WTC11 (cell line): ENCODE data around the gene GOLGA7B. TPM values are rescaled to one million over a fixed set of nuclear protein-coding genes. Genes with fewer than 3 reads are reported as not detected.

ENCODE experiments used
- ATAC-seq: fragments of 200-7000 bp; cut with Tn5 transposase; 2 replicates; pipeline ENCODE4 v1.10.0; 2021; ENCODE audit warnings: mild to moderate bottlenecking, moderate library complexity
- CTCF ChIA-PET: fragments of 300-600 bp; sonication (Branson Sonifier 250); formaldehyde crosslinking; loops from one replicate; lab custom pipeline; 2021; ENCODE audit warnings: antibody characterized with exemption; lab: Charles Lee
- POLR2A ChIA-PET: fragments of 350-600 bp; sonication (Branson Sonifier 250); formaldehyde crosslinking; loops from one replicate; lab custom pipeline; 2021; ENCODE audit warnings: antibody characterized with exemption; lab: Charles Lee
- DNase-seq: peaks from one replicate; pipeline ENCODE4 v3.0.0; 2021; ENCODE audit warnings: low spot score
- H3K27ac Mint-ChIP-seq: 2 replicates; pipeline ENCODE4 v1.8.0; 2021; ENCODE audit warnings: mixed read lengths
- H3K27me3 Mint-ChIP-seq: 2 replicates; pipeline ENCODE4 v1.8.0; 2021; ENCODE audit warnings: low read depth, mild to moderate bottlenecking, moderate library complexity, mixed read lengths
- H3K36me3 Mint-ChIP-seq: 2 replicates; pipeline ENCODE4 v1.8.0; 2021; ENCODE audit warnings: mixed read lengths
- H3K4me1 Mint-ChIP-seq: 2 replicates; pipeline ENCODE4 v1.8.0; 2022; ENCODE audit warnings: mixed read lengths
- H3K4me3 Mint-ChIP-seq: 2 replicates; pipeline ENCODE4 v1.8.0; 2021; ENCODE audit warnings: mild to moderate bottlenecking, moderate library complexity, mixed read lengths
- H3K9me3 Mint-ChIP-seq: 2 replicates; pipeline ENCODE4 v1.8.0; 2021; ENCODE audit warnings: mixed read lengths
- ESRRA ChIP-seq: sonication (generic); formaldehyde crosslinking; IDR thresholded peaks from 2 replicates; pipeline ENCODE4 v1.8.1; 2022; ENCODE audit warnings: mild to moderate bottlenecking, missing genetic modification reagents, borderline replicate concordance
- ETV6 ChIP-seq: sonication (generic); formaldehyde crosslinking; IDR thresholded peaks from 2 replicates; pipeline ENCODE4 v1.8.1; 2022; ENCODE audit warnings: mild to moderate bottlenecking, missing genetic modification reagents
- FOXK1 ChIP-seq: sonication (generic); formaldehyde crosslinking; IDR thresholded peaks from 2 replicates; pipeline ENCODE4 v1.8.0; 2022; ENCODE audit warnings: mild to moderate bottlenecking, moderate library complexity, missing genetic modification reagents
- FOXP1 ChIP-seq: sonication (generic); formaldehyde crosslinking; IDR thresholded peaks from 2 replicates; pipeline ENCODE4 v1.8.0; 2022; ENCODE audit warnings: missing genetic modification reagents, mild to moderate bottlenecking, moderate library complexity, borderline replicate concordance
- GABPB1 ChIP-seq: sonication (generic); formaldehyde crosslinking; IDR thresholded peaks from 2 replicates; pipeline ENCODE4 v1.8.1; 2023; ENCODE audit warnings: mild to moderate bottlenecking, missing genetic modification reagents
- IRF2 ChIP-seq: sonication (generic); formaldehyde crosslinking; IDR thresholded peaks from 2 replicates; pipeline ENCODE4 v1.8.0; 2022; ENCODE audit warnings: low read depth, missing genetic modification reagents, borderline replicate concordance
- JAZF1 ChIP-seq: fragments of 250-450 bp; sonication (Bioruptor Pico); IDR thresholded peaks from 2 replicates; pipeline ENCODE4 v1.9.0; 2021; ENCODE audit warnings: moderate library complexity, mild to moderate bottlenecking, inconsistent platforms
- MXD4 ChIP-seq: fragments of 250-450 bp; sonication (Bioruptor Pico); IDR thresholded peaks from 2 replicates; pipeline ENCODE4 v1.8.0; 2021; ENCODE audit warnings: mild to moderate bottlenecking, moderate library complexity, borderline replicate concordance
- NFYB ChIP-seq: sonication (generic); formaldehyde crosslinking; conservative IDR thresholded peaks from 2 replicates; pipeline ENCODE4 v1.8.0; 2022; ENCODE audit warnings: low read depth, missing genetic modification reagents
- PRRX2 ChIP-seq: fragments of 250-450 bp; sonication (Bioruptor Pico); IDR thresholded peaks from 2 replicates; pipeline ENCODE4 v1.8.0; 2021; ENCODE audit warnings: mild to moderate bottlenecking
- RELA ChIP-seq: sonication (generic); formaldehyde crosslinking; IDR thresholded peaks from 2 replicates; pipeline ENCODE4 v1.8.1; 2022; ENCODE audit warnings: missing genetic modification reagents, mild to moderate bottlenecking, borderline replicate concordance
- SMAD4 ChIP-seq: sonication (generic); formaldehyde crosslinking; IDR thresholded peaks from 2 replicates; pipeline ENCODE4 v1.8.0; 2022; ENCODE audit warnings: mild to moderate bottlenecking, missing genetic modification reagents
- TCF7 ChIP-seq: sonication (generic); formaldehyde crosslinking; IDR thresholded peaks from 2 replicates; pipeline ENCODE4 v1.8.0; 2022; ENCODE audit warnings: mild to moderate bottlenecking, low read depth, missing genetic modification reagents, moderate library complexity
- TEAD1 ChIP-seq: sonication (generic); formaldehyde crosslinking; IDR thresholded peaks from 2 replicates; pipeline ENCODE4 v1.8.0; 2022; ENCODE audit warnings: mild to moderate bottlenecking, missing genetic modification reagents
- TP53 ChIP-seq: sonication (generic); formaldehyde crosslinking; IDR thresholded peaks from 2 replicates; pipeline ENCODE4 v1.8.1; 2023; ENCODE audit warnings: mild to moderate bottlenecking, missing genetic modification reagents
- ZNF232 ChIP-seq: sonication (generic); formaldehyde crosslinking; IDR thresholded peaks from 2 replicates; pipeline ENCODE4 v1.8.0; 2022; ENCODE audit warnings: mild to moderate bottlenecking, missing genetic modification reagents
- ZNF423 ChIP-seq: fragments of 250-450 bp; sonication (Bioruptor Pico); IDR thresholded peaks from 2 replicates; pipeline ENCODE4 v2.1.2; 2022; ENCODE audit warnings: mild to moderate bottlenecking, moderate library complexity
- total RNA-seq: library from RNA; stranded (reverse); gene quantifications from 3 replicates; pipeline ENCODE4 v1.2.3, GENCODE V29; 2021
- TF ChIP-seq, protein P1 (sequence below): fragments of 250-450 bp; sonication (Bioruptor Pico); IDR thresholded peaks from 2 replicates; pipeline ENCODE4 v1.8.0; 2021; ENCODE audit warnings: mild to moderate bottlenecking
- TF ChIP-seq, protein P2 (sequence below): sonication (generic); formaldehyde crosslinking; IDR thresholded peaks from 2 replicates; pipeline ENCODE4 v1.8.1; 2022; ENCODE audit warnings: low read depth, mild to moderate bottlenecking, moderate library complexity, missing genetic modification reagents, borderline replicate concordance
- TF ChIP-seq, protein P3 (sequence below): sonication (generic); formaldehyde crosslinking; conservative IDR thresholded peaks from 2 replicates; pipeline ENCODE4 v1.8.1; 2023; ENCODE audit warnings: mild to moderate bottlenecking, low read depth, missing genetic modification reagents, moderate library complexity
- TF ChIP-seq, protein P4 (sequence below): sonication (generic); formaldehyde crosslinking; IDR thresholded peaks from 2 replicates; pipeline ENCODE4 v1.8.1; 2022; ENCODE audit warnings: low read depth, missing genetic modification reagents, borderline replicate concordance
- TF ChIP-seq, protein P5 (sequence below): sonication (generic); formaldehyde crosslinking; IDR thresholded peaks from 2 replicates; pipeline ENCODE4 v1.8.0; 2022; ENCODE audit warnings: mild to moderate bottlenecking, missing genetic modification reagents
- TF ChIP-seq, protein P6 (sequence below): sonication (generic); formaldehyde crosslinking; conservative IDR thresholded peaks from 2 replicates; pipeline ENCODE4 v1.8.1; 2022; ENCODE audit warnings: mild to moderate bottlenecking, missing genetic modification reagents
- TF ChIP-seq, protein P7 (sequence below): sonication (generic); formaldehyde crosslinking; IDR thresholded peaks from 2 replicates; pipeline ENCODE4 v1.8.1; 2023; ENCODE audit warnings: mild to moderate bottlenecking, missing genetic modification reagents, moderate library complexity
- TF ChIP-seq, protein P8 (sequence below): fragments of 250-450 bp; sonication (Bioruptor Pico); IDR thresholded peaks from 2 replicates; pipeline ENCODE4 v1.9.0; 2021; ENCODE audit warnings: mild to moderate bottlenecking

Gene GOLGA7B
- total RNA-seq, 1 experiment from 2014 or later: 0.24 TPM

DNA sequence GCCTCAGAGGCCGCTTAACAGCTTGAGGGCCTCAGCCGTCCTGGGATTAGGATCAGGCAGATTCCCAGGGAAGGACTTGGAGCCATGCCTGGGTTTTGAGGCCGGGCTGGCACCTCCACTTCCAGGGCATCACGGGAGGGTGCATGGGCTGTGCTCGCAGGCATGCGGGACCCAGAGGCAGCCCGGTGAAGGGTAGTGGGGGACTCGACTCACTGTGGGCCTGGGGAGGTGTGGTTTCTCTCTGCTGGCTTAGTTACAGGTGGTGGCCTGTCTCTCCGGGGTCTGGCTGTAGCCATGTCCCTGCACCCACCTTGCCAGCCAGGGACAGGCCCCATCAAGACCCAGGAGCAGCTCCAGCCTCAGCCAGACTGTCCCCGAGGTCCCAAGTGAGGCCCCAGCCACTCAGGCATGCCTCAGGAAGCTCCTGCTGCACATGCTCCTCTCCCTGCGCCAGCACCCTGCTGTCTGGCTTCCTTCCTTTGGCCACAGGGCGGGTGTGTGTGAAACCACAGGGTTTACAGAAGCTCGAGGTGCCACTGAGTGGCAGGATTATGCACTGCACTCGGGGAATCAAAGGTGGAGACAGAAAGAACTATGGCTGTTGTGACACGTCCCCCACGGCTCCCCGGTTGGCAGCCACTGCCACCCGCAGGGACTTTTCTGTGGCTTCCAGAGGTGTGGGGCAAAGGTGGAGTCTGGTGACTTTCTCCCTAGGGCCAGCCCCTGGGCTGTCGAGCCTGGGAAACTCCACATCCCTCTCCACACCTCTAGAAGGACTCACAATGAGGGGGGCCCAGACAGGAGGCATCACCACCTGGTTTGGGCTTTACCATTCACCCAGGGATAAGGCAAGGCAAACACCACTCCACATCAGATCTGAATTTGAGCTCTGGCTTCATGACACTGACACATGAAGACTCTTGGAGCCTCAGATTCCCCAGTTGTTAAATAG is 19.7 kb downstream of the GOLGA7B start:
- Mint-ChIP-seq H3K27me3 (no peaks in the 10 kb centered on the region), H3K4me1 (peaks cover 28% of the 10 kb centered on the region), H3K9me3 (no peaks in the 10 kb centered on the region), H3K36me3 (no peaks in the 10 kb centered on the region), H3K4me3 (no peak overlapping the region), H3K27ac (no peak overlapping the region)
- ATAC-seq: peak; percentile 93
- peak; percentile 78 for DNase-seq
- CTCF ChIA-PET: interaction anchor here (0.6 to 4.3 kb wide), 32 partner anchors 8 to 440 kb away, joined by 3 to 57 read pairs (median 4); partner anchors contain the start of gene GOLGA7B
- POLR2A ChIA-PET: no interaction called here
- TF ChIP-seq FOXP1 (CRISPR knock-in tag): no peak
- TF ChIP-seq, protein P1, sequence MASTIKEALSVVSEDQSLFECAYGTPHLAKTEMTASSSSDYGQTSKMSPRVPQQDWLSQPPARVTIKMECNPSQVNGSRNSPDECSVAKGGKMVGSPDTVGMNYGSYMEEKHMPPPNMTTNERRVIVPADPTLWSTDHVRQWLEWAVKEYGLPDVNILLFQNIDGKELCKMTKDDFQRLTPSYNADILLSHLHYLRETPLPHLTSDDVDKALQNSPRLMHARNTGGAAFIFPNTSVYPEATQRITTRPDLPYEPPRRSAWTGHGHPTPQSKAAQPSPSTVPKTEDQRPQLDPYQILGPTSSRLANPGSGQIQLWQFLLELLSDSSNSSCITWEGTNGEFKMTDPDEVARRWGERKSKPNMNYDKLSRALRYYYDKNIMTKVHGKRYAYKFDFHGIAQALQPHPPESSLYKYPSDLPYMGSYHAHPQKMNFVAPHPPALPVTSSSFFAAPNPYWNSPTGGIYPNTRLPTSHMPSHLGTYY (CRISPR knock-in tag): no peak
- TF ChIP-seq, protein P2, sequence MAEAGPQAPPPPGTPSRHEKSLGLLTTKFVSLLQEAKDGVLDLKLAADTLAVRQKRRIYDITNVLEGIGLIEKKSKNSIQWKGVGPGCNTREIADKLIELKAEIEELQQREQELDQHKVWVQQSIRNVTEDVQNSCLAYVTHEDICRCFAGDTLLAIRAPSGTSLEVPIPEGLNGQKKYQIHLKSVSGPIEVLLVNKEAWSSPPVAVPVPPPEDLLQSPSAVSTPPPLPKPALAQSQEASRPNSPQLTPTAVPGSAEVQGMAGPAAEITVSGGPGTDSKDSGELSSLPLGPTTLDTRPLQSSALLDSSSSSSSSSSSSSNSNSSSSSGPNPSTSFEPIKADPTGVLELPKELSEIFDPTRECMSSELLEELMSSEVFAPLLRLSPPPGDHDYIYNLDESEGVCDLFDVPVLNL (CRISPR knock-in tag): no peak
- TF ChIP-seq, protein P3, sequence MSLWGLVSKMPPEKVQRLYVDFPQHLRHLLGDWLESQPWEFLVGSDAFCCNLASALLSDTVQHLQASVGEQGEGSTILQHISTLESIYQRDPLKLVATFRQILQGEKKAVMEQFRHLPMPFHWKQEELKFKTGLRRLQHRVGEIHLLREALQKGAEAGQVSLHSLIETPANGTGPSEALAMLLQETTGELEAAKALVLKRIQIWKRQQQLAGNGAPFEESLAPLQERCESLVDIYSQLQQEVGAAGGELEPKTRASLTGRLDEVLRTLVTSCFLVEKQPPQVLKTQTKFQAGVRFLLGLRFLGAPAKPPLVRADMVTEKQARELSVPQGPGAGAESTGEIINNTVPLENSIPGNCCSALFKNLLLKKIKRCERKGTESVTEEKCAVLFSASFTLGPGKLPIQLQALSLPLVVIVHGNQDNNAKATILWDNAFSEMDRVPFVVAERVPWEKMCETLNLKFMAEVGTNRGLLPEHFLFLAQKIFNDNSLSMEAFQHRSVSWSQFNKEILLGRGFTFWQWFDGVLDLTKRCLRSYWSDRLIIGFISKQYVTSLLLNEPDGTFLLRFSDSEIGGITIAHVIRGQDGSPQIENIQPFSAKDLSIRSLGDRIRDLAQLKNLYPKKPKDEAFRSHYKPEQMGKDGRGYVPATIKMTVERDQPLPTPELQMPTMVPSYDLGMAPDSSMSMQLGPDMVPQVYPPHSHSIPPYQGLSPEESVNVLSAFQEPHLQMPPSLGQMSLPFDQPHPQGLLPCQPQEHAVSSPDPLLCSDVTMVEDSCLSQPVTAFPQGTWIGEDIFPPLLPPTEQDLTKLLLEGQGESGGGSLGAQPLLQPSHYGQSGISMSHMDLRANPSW (CRISPR knock-in tag): no peak
- peak; percentile 39; the same call in 1 of the 2 replicates for TF ChIP-seq FOXK1
- TF ChIP-seq, protein P4, sequence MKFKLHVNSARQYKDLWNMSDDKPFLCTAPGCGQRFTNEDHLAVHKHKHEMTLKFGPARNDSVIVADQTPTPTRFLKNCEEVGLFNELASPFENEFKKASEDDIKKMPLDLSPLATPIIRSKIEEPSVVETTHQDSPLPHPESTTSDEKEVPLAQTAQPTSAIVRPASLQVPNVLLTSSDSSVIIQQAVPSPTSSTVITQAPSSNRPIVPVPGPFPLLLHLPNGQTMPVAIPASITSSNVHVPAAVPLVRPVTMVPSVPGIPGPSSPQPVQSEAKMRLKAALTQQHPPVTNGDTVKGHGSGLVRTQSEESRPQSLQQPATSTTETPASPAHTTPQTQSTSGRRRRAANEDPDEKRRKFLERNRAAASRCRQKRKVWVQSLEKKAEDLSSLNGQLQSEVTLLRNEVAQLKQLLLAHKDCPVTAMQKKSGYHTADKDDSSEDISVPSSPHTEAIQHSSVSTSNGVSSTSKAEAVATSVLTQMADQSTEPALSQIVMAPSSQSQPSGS (CRISPR knock-in tag): no peak
- TF ChIP-seq ZNF232 (CRISPR knock-in tag): no peak
- TF ChIP-seq TEAD1: peak; percentile 87; the same call in 1 of the 2 replicates
- TF ChIP-seq IRF2 (CRISPR knock-in tag): no peak
- no peak for TF ChIP-seq GABPB1 (CRISPR knock-in tag)
- TF ChIP-seq, protein P5, sequence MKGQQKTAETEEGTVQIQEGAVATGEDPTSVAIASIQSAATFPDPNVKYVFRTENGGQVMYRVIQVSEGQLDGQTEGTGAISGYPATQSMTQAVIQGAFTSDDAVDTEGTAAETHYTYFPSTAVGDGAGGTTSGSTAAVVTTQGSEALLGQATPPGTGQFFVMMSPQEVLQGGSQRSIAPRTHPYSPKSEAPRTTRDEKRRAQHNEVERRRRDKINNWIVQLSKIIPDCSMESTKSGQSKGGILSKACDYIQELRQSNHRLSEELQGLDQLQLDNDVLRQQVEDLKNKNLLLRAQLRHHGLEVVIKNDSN: no peak
- TF ChIP-seq JAZF1 (CRISPR knock-in tag): no peak
- TF ChIP-seq ESRRA (CRISPR knock-in tag): no peak
- no peak for TF ChIP-seq TP53
- TF ChIP-seq, protein P6, sequence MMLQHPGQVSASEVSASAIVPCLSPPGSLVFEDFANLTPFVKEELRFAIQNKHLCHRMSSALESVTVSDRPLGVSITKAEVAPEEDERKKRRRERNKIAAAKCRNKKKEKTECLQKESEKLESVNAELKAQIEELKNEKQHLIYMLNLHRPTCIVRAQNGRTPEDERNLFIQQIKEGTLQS (CRISPR knock-in tag): no peak
- TF ChIP-seq ETV6: peak; percentile 85
- no peak for TF ChIP-seq MXD4 (CRISPR knock-in tag)
- TF ChIP-seq RELA (CRISPR knock-in tag): peak; percentile 38; the same call in 1 of the 2 replicates
- TF ChIP-seq, protein P7, sequence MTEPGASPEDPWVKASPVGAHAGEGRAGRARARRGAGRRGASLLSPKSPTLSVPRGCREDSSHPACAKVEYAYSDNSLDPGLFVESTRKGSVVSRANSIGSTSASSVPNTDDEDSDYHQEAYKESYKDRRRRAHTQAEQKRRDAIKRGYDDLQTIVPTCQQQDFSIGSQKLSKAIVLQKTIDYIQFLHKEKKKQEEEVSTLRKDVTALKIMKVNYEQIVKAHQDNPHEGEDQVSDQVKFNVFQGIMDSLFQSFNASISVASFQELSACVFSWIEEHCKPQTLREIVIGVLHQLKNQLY (CRISPR knock-in tag): no peak
- TF ChIP-seq, protein P8, sequence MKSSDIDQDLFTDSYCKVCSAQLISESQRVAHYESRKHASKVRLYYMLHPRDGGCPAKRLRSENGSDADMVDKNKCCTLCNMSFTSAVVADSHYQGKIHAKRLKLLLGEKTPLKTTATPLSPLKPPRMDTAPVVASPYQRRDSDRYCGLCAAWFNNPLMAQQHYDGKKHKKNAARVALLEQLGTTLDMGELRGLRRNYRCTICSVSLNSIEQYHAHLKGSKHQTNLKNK (CRISPR knock-in tag): no peak
- TF ChIP-seq NFYB: no peak
- peak; percentile 58 for TF ChIP-seq ZNF423
- no peak for TF ChIP-seq SMAD4 (CRISPR knock-in tag)
- TF ChIP-seq TCF7 (CRISPR knock-in tag): no peak
- no peak for TF ChIP-seq PRRX2 (CRISPR knock-in tag)
